ENCODE results near the gene RFC1. TPM values are rescaled to one million over a fixed set of nuclear protein-coding genes. Genes with fewer than 3 reads are reported as not detected.

Gene RFC1
- total RNA-seq, 1 donor from 2014 or later: 33.9 TPM

DNA sequence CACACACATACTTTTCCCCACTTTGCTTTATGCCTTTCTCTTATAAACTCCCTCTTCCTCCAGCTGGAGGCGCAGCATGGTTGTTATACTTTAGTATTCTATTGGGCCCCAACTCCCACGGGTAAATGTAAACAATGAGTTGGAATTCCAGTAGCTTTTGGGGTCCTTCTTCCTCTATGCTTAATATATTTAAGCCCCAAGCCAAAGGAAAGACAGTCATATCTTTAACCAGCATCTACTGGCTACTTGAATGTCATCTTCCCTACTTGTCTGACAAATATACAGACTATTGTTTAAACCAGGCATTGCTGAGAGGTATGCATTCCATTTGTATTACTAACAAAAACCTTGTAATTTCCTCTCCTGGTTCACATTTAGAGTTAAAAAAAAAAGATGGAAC, 110.9 kb downstream of the RFC1 start:
- H3K9me3 ChIP-seq: no peaks in the 10 kb centered on the region
- H3K27ac ChIP-seq: no peak overlapping the region
- H3K27me3 ChIP-seq: no peaks in the 10 kb centered on the region
- H3K4me3 ChIP-seq: no peak overlapping the region
- H3K4me1 ChIP-seq: no peaks in the 10 kb centered on the region
- intact Hi-C loops (cut with DNase I): no loop called here
- TF ChIP-seq POLR2AphosphoS5 (IDR thresholded peaks at IDR 0.05; ENCODE audit: insufficient read depth in 1 of 2, low read depth in 1 of 2): no peak
- TF ChIP-seq, protein P1, sequence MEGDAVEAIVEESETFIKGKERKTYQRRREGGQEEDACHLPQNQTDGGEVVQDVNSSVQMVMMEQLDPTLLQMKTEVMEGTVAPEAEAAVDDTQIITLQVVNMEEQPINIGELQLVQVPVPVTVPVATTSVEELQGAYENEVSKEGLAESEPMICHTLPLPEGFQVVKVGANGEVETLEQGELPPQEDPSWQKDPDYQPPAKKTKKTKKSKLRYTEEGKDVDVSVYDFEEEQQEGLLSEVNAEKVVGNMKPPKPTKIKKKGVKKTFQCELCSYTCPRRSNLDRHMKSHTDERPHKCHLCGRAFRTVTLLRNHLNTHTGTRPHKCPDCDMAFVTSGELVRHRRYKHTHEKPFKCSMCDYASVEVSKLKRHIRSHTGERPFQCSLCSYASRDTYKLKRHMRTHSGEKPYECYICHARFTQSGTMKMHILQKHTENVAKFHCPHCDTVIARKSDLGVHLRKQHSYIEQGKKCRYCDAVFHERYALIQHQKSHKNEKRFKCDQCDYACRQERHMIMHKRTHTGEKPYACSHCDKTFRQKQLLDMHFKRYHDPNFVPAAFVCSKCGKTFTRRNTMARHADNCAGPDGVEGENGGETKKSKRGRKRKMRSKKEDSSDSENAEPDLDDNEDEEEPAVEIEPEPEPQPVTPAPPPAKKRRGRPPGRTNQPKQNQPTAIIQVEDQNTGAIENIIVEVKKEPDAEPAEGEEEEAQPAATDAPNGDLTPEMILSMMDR (IDR thresholded peaks at IDR 0.05): no peak
- no peak for TF ChIP-seq POLR2A (IDR thresholded peaks at IDR 0.05)
- DNase-seq (ENCODE audit: extremely low spot score in 2 of 2): no peak
- H3K36me3 ChIP-seq: peaks cover 0 to 14% of the 10 kb centered on the region in 2 donors

DNA sequence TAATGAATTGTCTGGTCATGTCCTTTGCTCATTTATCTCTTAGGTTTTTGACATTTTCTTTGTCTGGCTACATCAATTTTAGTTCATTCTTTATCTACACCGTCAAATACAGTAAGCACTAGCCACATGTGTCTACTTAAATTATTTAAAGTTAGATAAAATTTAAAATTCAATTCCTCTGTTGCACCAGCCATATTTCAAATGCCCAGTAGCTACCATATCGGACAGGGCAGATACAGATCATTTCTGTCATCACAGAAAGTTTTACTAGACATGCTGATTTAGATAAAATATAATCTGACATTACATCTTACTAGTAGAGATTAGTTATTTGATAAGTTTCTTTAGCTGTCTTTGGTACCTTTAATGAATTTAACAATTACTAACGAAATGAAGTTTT, 122.7 kb downstream of the RFC1 start:
- Histone ChIP-seq H3K9me3 (no peaks in the 10 kb centered on the region), H3K36me3 (peaks cover 0 to 30% of the 10 kb centered on the region in 2 donors), H3K4me1 (no peaks in the 10 kb centered on the region), H3K27me3 (no peaks in the 10 kb centered on the region), H3K27ac (no peak overlapping the region), H3K4me3 (no peak overlapping the region)
- intact Hi-C loops (cut with DNase I): no loop called here
- TF ChIP-seq POLR2A (IDR thresholded peaks at IDR 0.05): no peak
- TF ChIP-seq POLR2AphosphoS5 (IDR thresholded peaks at IDR 0.05; ENCODE audit: insufficient read depth in 1 of 2, low read depth in 1 of 2): no peak
- TF ChIP-seq, protein P1 (IDR thresholded peaks at IDR 0.05): no peak
- DNase-seq (ENCODE audit: extremely low spot score in 2 of 2): no peak

Small RNAs within 50 kb of the gene (microRNA-seq; reads per million reads assigned to microRNA genes)
- gene MIR5591 (ENCODE audit: borderline number of aligned reads, borderline replicate concordance): not detected

Small RNAs within 50 kb of the gene (small RNA-seq; reads per million reads assigned to genes)
- gene MIR5591 (not detected), gene RNU6-32P (not detected), gene RNU6-887P (not detected)

Other genes with a start within 250 kb of the RFC1 start
- 47.1 TPM for gene WDR19, start 183.8 kb downstream of the RFC1 start, total RNA-seq
- gene KLB, start 40.6 kb upstream of the RFC1 start, total RNA-seq: 1.2 TPM
- gene RPL9, start 92.6 kb upstream of the RFC1 start, total RNA-seq: 2,100 TPM
- 10.1 TPM for gene LIAS, start 92.7 kb upstream of the RFC1 start, total RNA-seq
- 43.5 TPM for gene UGDH, start 161.1 kb upstream of the RFC1 start, total RNA-seq